ENCODE data around the gene ATAD3C. TPM values are rescaled to one million over a fixed set of nuclear protein-coding genes. Genes with fewer than 3 reads are reported as not detected.
"Not testable (repeated sequence)": the region's sequence is repeated elsewhere in the genome, so short reads cannot be mapped to it uniquely, and the experiment has no call there.

The ATAD3C gene
- total RNA-seq, 1 experiment from 2014 or later = not detected

DNA sequence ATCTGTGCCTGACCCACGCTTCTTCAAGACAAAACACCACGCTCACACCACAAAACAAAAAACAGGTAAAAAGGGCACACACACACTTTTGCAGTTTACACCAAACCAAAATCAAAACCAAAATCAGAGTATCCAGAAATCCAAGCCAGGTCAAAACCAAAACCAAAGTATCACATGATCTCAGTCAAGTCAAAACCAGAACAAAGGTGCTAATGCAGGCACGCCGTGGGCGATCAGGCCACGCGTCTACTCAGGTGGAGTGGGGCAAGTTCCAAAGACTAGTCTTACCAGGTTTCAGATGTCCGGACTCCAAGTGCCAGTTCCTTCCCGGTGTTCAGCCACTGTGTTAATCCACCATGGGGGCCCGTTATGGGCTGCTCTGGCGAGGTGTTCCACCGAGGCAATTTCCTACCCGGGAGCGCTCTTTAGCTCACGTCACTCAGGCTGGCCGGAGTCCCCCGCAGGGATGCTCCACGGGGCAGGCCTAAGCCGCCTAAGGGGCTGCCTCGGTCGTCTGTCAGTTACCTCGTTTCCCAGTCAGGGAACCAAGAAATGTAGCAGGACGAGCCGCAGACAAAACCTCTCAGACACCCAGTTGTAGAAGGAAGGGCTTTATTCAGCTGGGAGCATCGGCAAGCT, 31.5 kb upstream of the ATAD3C start:
- in situ Hi-C loops (cut with HindIII; ENCODE audit: low pct_unique_long_range_greater_than_20kb, low sequenced_read_pairs); DNase-seq (ENCODE audit: low read depth): not testable (repeated sequence)

DNA sequence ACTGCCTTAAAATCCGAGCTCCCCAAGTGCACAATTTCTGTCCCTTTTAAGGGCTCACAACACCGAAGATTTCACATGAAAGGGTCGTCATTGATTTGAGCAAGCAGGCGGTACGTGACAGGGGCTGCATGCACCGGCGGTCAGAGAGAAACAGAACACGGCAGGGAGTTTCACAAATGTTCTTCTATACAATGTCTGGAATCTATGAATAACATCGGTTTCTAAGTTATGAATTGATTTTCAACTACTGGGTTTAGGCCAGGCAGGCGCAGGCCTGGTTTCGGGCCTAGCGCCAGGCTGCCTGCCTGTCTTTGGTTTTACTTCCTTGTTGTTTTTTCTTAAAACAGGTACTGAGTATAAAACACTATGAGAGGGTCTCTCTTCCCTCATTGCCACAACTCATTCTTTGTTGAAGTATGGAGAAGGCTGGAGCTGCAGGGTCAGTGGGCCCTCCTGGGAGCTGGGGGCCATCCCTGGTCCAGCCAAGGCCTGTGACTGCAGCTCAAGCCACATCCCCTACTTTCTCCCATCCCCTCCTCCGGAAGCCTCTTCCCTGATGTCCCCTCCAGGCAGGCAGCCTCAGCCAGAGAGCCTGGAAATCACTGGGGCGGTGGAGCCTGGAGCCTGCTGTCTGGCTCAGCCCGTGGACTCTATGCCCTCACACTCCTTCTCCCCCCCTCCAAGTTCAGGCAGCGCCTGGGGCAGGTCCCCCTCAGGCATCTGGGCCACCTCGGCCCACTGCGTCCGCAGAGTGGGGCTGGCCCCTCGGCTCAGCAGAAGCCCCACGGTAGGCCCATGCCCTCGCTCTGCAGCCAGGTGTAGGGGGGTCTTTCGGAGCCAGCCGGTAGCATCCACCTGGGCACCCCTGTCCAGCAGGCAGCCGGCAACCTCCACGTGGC, 30.8 kb upstream of the ATAD3C start:
- in situ Hi-C loops (cut with HindIII; ENCODE audit: low pct_unique_long_range_greater_than_20kb, low sequenced_read_pairs) = no loop called here
- DNase-seq (ENCODE audit: low read depth) = no peak

- in situ Hi-C loops (cut with HindIII; ENCODE audit: low pct_unique_long_range_greater_than_20kb, low sequenced_read_pairs) = no loop called here
- DNase-seq (ENCODE audit: low read depth) = no peak
These were observed 30.1 kb upstream of the ATAD3C start for GRCh38 chr1:1419363-1419812.

GRCh38 chr1:1419813-1420653, 29.5 kb upstream of the ATAD3C start:
- DNase-seq (ENCODE audit: low read depth) = no peak
- in situ Hi-C loops (cut with HindIII; ENCODE audit: low pct_unique_long_range_greater_than_20kb, low sequenced_read_pairs) = no loop called here

- no peak for DNase-seq (ENCODE audit: low read depth)
- in situ Hi-C loops (cut with HindIII; ENCODE audit: low pct_unique_long_range_greater_than_20kb, low sequenced_read_pairs) = no loop called here
These were observed 28.8 kb upstream of the ATAD3C start for GRCh38 chr1:1420654-1421141.

GRCh38 chr1:1421147-1421906, 28.2 kb upstream of the ATAD3C start, which contains the start of gene ANKRD65:
TSS of gene ANKRD65 (minus strand) at chr1:1421276. CDS start at chr1:1421005, 271 bp downstream.
- in situ Hi-C loops (cut with HindIII; ENCODE audit: low pct_unique_long_range_greater_than_20kb, low sequenced_read_pairs) = no loop called here
- no peak for DNase-seq (ENCODE audit: low read depth)

DNA sequence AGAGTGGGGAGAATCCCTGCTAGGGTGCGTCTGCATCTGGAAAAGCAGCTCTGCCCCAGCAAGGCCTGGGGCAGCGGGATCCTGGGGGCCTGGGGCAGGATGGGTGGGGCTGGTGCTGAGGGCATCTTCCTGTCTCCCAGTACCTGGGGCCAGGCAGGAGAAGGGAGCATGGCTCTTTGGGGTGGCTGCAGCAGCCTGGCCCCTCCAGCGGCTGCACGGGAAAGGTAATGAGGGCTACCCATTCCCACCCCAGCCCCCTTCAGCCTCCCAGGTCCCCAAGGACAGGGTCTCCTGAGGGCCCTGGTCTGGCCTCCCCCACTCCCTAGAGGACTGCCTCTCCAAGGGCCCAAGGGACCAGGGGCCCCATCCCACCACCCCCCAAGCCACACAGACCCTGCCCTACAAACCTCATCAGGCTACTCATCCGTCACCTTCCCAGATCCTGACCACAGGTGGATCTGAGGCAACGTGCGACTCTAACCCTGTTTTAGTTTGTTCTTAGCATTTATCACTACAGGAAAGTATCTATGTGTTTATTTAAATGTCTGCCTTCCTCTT, 27.5 kb upstream of the ATAD3C start:
- in situ Hi-C loops (cut with HindIII; ENCODE audit: low pct_unique_long_range_greater_than_20kb, low sequenced_read_pairs) = no loop called here
- no peak for DNase-seq (ENCODE audit: low read depth)

- DNase-seq (ENCODE audit: low read depth) = no peak
- in situ Hi-C loops (cut with HindIII; ENCODE audit: low pct_unique_long_range_greater_than_20kb, low sequenced_read_pairs) = no loop called here
These were observed 26.8 kb upstream of the ATAD3C start for GRCh38 chr1:1422465-1423244.

DNA sequence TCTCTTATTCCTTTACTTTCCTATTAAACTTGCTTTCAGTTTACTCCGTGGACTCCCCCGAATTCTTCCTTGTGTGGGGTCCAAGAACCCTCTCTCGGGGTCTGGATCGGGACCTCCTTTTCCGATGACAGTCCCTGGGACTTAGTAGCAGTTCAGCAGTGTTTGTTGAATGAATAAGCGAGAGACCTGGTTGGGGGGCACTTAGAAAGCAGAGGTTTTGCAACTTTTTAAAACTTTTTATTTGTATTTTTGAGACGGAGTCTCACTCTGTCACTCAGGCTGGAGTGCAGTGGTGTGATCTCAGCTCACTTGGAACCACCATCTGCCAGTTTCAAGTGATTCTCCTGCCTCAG, 26.3 kb upstream of the ATAD3C start:
- no peak for DNase-seq (ENCODE audit: low read depth)
- in situ Hi-C loops (cut with HindIII; ENCODE audit: low pct_unique_long_range_greater_than_20kb, low sequenced_read_pairs) = no loop called here

DNA sequence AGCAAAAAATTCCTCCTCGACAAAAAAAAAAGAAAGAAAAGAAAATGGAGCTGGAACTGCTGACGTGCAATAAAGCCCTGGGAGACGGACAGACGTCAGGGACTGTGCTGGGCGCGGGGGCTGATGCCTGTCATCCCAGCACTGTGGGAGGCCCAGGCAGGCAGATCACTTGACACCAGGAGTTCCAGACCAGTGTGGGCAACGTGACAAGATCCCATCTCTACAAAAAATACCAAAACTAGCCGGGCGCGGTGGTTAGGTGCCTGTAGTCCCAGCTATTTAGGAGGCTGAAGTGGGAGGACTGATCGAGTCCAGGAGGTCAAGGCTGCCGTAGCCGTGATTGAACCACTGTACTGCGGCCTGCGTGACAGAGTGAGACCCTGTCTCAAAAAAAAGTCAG, 24.8 kb upstream of the ATAD3C start:
- in situ Hi-C loops (cut with HindIII; ENCODE audit: low pct_unique_long_range_greater_than_20kb, low sequenced_read_pairs) = no loop called here
- DNase-seq (ENCODE audit: low read depth) = no peak

- DNase-seq (ENCODE audit: low read depth) = no peak
- in situ Hi-C loops (cut with HindIII; ENCODE audit: low pct_unique_long_range_greater_than_20kb, low sequenced_read_pairs) = no loop called here
These were observed 24.1 kb upstream of the ATAD3C start for GRCh38 chr1:1425426-1425752.

DNA sequence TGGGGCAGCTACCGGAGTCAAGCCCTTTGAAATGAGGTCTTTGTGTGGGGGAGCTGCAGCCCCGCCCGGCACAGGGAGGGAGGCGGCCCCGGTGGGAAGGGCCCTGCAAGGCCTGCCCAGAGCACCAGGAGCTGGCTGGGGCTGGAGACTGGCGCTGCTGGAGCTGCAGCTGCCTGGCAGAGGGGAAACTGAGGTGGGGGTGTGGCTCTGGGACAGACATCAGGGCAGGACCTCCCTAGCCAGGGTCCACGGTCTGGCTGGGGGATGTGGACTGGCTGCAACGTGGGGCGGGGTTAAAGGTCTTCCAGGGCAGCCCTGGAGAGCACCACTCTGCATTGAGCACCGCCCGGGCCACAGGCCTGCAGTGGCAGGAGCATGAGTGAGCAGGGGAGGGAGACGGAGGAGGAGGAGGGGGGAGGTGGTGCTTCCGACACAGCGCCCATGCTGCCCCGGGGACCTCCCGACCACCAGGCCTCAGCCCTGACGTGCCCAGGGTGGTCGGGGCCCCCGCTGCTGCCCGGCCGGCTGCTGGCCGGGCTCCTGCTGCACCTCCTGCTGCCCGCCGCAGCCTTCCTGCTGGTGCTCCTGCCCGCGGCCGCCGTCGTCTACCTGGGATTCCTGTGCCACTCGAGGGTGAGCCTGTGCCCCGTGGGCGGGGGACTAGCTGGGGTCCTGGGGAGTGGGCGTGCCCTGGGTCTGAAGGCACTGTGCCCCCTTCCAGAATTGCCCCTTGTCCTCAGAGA, 23.6 kb upstream of the ATAD3C start:
- in situ Hi-C loops (cut with HindIII; ENCODE audit: low pct_unique_long_range_greater_than_20kb, low sequenced_read_pairs) = no loop called here
- DNase-seq (ENCODE audit: low read depth) = no peak

- no peak for DNase-seq (ENCODE audit: low read depth)
These were observed 22.9 kb upstream of the ATAD3C start for GRCh38 chr1:1426496-1427105.

GRCh38 chr1:1427106-1427819, 22.2 kb upstream of the ATAD3C start:
- DNase-seq (ENCODE audit: low read depth) = no peak
- in situ Hi-C loops (cut with HindIII; ENCODE audit: low pct_unique_long_range_greater_than_20kb, low sequenced_read_pairs) = no loop called here

More at GRCh38 chr1:1426496-1427105, 22.9 kb upstream of the ATAD3C start:
- in situ Hi-C loops (cut with HindIII; ENCODE audit: low pct_unique_long_range_greater_than_20kb, low sequenced_read_pairs) = no loop called here

DNA sequence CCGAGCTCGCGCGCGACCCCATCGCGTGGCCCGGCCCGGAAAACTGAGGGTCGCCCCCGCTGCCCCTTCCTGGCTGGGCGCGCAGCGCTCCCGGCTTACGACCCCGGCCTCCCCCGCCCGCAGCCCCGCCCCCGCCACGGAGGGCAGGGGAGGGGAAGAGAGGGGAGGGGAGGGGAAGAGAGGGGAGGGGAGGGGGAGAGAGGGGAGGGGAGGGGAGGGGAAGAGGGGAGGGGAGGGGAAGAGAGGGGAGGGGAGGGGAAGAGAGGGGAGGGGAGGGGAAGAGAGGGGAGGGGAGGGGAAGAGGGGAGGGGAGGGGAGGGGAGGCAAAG, 21.7 kb upstream of the ATAD3C start:
- DNase-seq (ENCODE audit: low read depth) = no peak
- in situ Hi-C loops (cut with HindIII; ENCODE audit: low pct_unique_long_range_greater_than_20kb, low sequenced_read_pairs) = no loop called here

- in situ Hi-C loops (cut with HindIII; ENCODE audit: low pct_unique_long_range_greater_than_20kb, low sequenced_read_pairs) = no loop called here
- DNase-seq (ENCODE audit: low read depth) = no peak
These were observed 21.3 kb upstream of the ATAD3C start for GRCh38 chr1:1428174-1428573.
